Measurements from ENCODE around the gene EML1.

EML1 gene

GRCh38 chr14:99876406-99876805 is 83.2 kb downstream of the EML1 start:
- DNase-seq: no peak

GRCh38 chr14:99878563-99878962 is 85.3 kb downstream of the EML1 start:
- no peak for DNase-seq

GRCh38 chr14:99879401-99880295 is 86.4 kb downstream of the EML1 start:
- no peak for DNase-seq

- DNase-seq: no peak
Observed at GRCh38 chr14:99880651-99881420, 87.6 kb downstream of the EML1 start.

- DNase-seq: no peak
Observed at GRCh38 chr14:99883866-99884650, 90.8 kb downstream of the EML1 start.

GRCh38 chr14:99884834-99885648 is 91.8 kb downstream of the EML1 start:
- DNase-seq: peak; percentile 5

GRCh38 chr14:99885649-99885958 is 92.4 kb downstream of the EML1 start:
- DNase-seq: no peak

GRCh38 chr14:99887407-99887806 is 94.2 kb downstream of the EML1 start:
- no peak for DNase-seq

GRCh38 chr14:99888149-99888548 is 94.9 kb downstream of the EML1 start:
- no peak for DNase-seq

- no peak for DNase-seq
Observed at GRCh38 chr14:99889268-99889667, 96.1 kb downstream of the EML1 start.

GRCh38 chr14:99891266-99891665 is 98.1 kb downstream of the EML1 start:
- no peak for DNase-seq

- DNase-seq: no peak
Observed at GRCh38 chr14:99891900-99892299, 98.7 kb downstream of the EML1 start.

GRCh38 chr14:99892406-99892805 is 99.2 kb downstream of the EML1 start:
- no peak for DNase-seq

GRCh38 chr14:99896361-99896760 is 103.1 kb downstream of the EML1 start:
- no peak for DNase-seq

GRCh38 chr14:99899578-99900178 is 106.5 kb downstream of the EML1 start:
- peak; percentile 5 for DNase-seq

- DNase-seq: no peak
Observed at GRCh38 chr14:99902925-99903324, 109.7 kb downstream of the EML1 start.

GRCh38 chr14:99904506-99904905 is 111.3 kb downstream of the EML1 start:
- no peak for DNase-seq

GRCh38 chr14:99905121-99905520 is 111.9 kb downstream of the EML1 start:
- no peak for DNase-seq

- DNase-seq: no peak
Observed at GRCh38 chr14:99907761-99908652, 114.8 kb downstream of the EML1 start.

- no peak for DNase-seq
Observed at GRCh38 chr14:99908653-99909250, 115.5 kb downstream of the EML1 start.
